Thyroid gland (tissue), 4 donors: ENCODE measurements around the gene RYR2. TPM values are rescaled to one million over a fixed set of nuclear protein-coding genes. Genes with fewer than 3 reads are reported as not detected.

ENCODE experiments used
- DNase-seq, 2 donors: peaks; one replicate each; pipeline ENCODE4 v3.0.0-alpha.2; 2019
- H3K27ac ChIP-seq, 3 donors: fragments of 200-600 bp; sonication (generic); 1 replicate in 2 of 3; 2 replicates in 1 of 3; pipeline ENCODE4 v1.5.1; 2016 to 2019; ENCODE audit warnings: mild to moderate bottlenecking in 1 of 3, moderate library complexity in 1 of 3
- H3K27me3 ChIP-seq: fragments of 200-600 bp; sonication (generic); one replicate; pipeline ENCODE4 v1.5.1; 2019
- H3K36me3 ChIP-seq, 2 donors: fragments of 200-600 bp; sonication (generic); one replicate each; pipeline ENCODE4 v1.5.1; 2016 to 2019
- H3K4me1 ChIP-seq, 2 donors: fragments of 200-600 bp; sonication (generic); one replicate each; pipeline ENCODE4 v1.5.1; 2017 to 2019
- H3K4me3 ChIP-seq, 3 donors: fragments of 200-600 bp; sonication (generic); replicated peaks in 1 of 3; 1 replicate in 2 of 3; 2 replicates in 1 of 3; pipeline ENCODE4 v1.5.1; 2016; ENCODE audit warnings: mild to moderate bottlenecking in 1 of 3
- H3K9me3 ChIP-seq: fragments of 200-600 bp; sonication (generic); one replicate; pipeline ENCODE4 v1.5.1; 2017
- CTCF ChIP-seq, 6 experiments: fragments of 200-600 bp in 3 of 6; fragments of 450-650 bp in 3 of 6; sonication (generic) in 3 of 6; IDR thresholded peaks; one replicate each; pipeline ENCODE4 v1.5.1; 2016 to 2019; ENCODE audit warnings: antibody characterized with exemption in 6 of 6, mild to moderate bottlenecking in 2 of 6, inconsistent platforms in 1 of 6, moderate library complexity in 1 of 6
- POLR2A ChIP-seq, 2 donors: fragments of 450-650 bp; IDR thresholded peaks; one replicate each; pipeline ENCODE4 v1.6.1; 2017; ENCODE audit warnings: antibody characterized with exemption in 2 of 2, mild to moderate bottlenecking in 2 of 2, moderate library complexity in 1 of 2
- WGBS, 2 donors: methylation state at CpG; one replicate each; pipeline ENCODE4 v1.1.5; 2017; 5-methylcytosine and 5-hydroxymethylcytosine counted together
- intact Hi-C: fragments of 100-400 bp; cut with DNase I; formaldehyde crosslinking; loops from one replicate; pipeline ENCODE4 v1.15.1; 2023
- total RNA-seq, 4 donors: library from RNA; depleted of rRNA; stranded (reverse); fragments of >200 nt; gene quantifications; one replicate each; pipeline ENCODE4 v1.2.3, GENCODE V29; 2016

RYR2 gene
- total RNA-seq, 4 donors from 2014 or later: 6.6 to 31.8 (median 28.2) TPM

GRCh38 chr1:237671262-237671661 is 629.3 kb downstream of the RYR2 start:
- no peaks in the 10 kb centered on the region for H3K27me3 ChIP-seq
- no peak overlapping the region for H3K27ac ChIP-seq
- DNase-seq: no peak
- TF ChIP-seq POLR2A (IDR thresholded peaks at IDR 0.05) (no peak), CTCF (IDR thresholded peaks at IDR 0.05) (no peak)
- H3K36me3 ChIP-seq: no peaks in the 10 kb centered on the region
- H3K9me3 ChIP-seq: no peaks in the 10 kb centered on the region
- intact Hi-C loops: no loop called here
- 82 to 86% methylated on average over 4 of the region's 4 CpGs for WGBS, 2 donors
- no peak overlapping the region for H3K4me3 ChIP-seq
- H3K4me1 ChIP-seq: no peaks in the 10 kb centered on the region

DNA sequence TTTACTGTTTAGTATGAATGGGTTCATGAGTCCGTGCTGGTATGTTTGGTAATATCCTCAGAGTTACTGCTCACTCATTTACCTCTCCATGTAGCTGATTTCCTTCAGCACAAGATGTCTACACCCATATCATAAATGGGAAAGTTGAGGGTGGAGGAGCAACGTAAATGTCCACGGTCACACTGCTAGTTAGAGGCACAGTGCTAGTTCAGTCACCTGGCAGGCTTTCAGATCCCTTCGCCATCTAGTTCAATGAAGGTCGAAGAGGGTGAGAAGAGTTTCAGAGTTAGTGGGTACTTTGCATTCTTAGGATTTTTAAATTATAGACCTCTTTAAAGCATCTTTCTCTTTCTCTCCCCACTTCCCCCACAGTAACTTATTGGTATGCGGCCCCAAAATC is 630.0 kb downstream of the RYR2 start:
- Histone ChIP-seq H3K36me3 (no peaks in the 10 kb centered on the region), H3K4me1 (no peaks in the 10 kb centered on the region), H3K9me3 (no peaks in the 10 kb centered on the region), H3K4me3 (no peak overlapping the region), H3K27me3 (no peaks in the 10 kb centered on the region), H3K27ac (no peak overlapping the region)
- intact Hi-C loops: no loop called here
- no peak for DNase-seq
- WGBS, 2 donors: 80 to 90% methylated on average over 6 of the region's 6 CpGs
- TF ChIP-seq CTCF (IDR thresholded peaks at IDR 0.05) (no peak), POLR2A (IDR thresholded peaks at IDR 0.05) (no peak)

- intact Hi-C loops: no loop called here
- 43 to 60% methylated on average over 2 of the region's 2 CpGs for WGBS, 2 donors
- no peak overlapping the region for H3K27ac ChIP-seq
Observed at GRCh38 chr1:237672748-237673147, 630.8 kb downstream of the RYR2 start.

GRCh38 chr1:237673631-237674030 is 631.6 kb downstream of the RYR2 start:
- no peak for DNase-seq
- Histone ChIP-seq H3K9me3 (no peaks in the 10 kb centered on the region), H3K4me3 (no peak overlapping the region), H3K27ac (no peak overlapping the region), H3K36me3 (no peaks in the 10 kb centered on the region), H3K27me3 (no peaks in the 10 kb centered on the region), H3K4me1 (no peaks in the 10 kb centered on the region)
- TF ChIP-seq POLR2A (IDR thresholded peaks at IDR 0.05): no peak
- TF ChIP-seq CTCF (IDR thresholded peaks at IDR 0.05): no peak
- 90% methylated on average over 3 of the region's 3 CpGs for WGBS, 2 donors
- intact Hi-C loops: no loop called here

More at GRCh38 chr1:237672748-237673147, 630.8 kb downstream of the RYR2 start:
- peak in 1 of 2 donors; percentile 13 for DNase-seq
- Histone ChIP-seq H3K9me3 (no peaks in the 10 kb centered on the region), H3K27me3 (no peaks in the 10 kb centered on the region), H3K4me1 (no peaks in the 10 kb centered on the region), H3K4me3 (no peak overlapping the region), H3K36me3 (no peaks in the 10 kb centered on the region)
- peak in 3 of 6 experiments; percentile 31 to 45 (median 41) for TF ChIP-seq CTCF (IDR thresholded peaks at IDR 0.05)
- TF ChIP-seq POLR2A (IDR thresholded peaks at IDR 0.05): no peak

DNA sequence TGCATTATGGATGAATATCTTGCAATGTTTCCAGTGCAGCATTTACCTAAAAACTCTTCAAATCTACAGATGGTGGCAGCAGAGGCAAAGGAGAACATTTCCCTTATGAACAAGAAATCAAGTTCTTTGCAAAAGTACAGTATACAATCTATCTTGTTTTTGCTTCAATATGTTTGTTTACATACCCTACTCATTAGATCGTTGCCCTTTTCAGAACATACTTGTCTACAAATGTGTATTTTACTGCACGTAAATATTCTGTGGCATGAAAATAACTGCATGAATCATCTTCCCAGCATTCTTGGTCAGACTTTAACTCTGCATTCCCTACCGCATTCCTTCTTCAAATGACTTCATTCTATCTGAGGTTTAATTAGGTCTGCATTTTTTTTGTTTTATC is 636.0 kb downstream of the RYR2 start:
- Histone ChIP-seq H3K4me1 (no peaks in the 10 kb centered on the region), H3K9me3 (no peaks in the 10 kb centered on the region), H3K36me3 (no peaks in the 10 kb centered on the region), H3K4me3 (no peak overlapping the region), H3K27me3 (no peaks in the 10 kb centered on the region), H3K27ac (no peak overlapping the region)
- no peak for DNase-seq
- WGBS, 2 donors: 46 to 48% methylated on average over 3 of the region's 3 CpGs
- intact Hi-C loops: no loop called here
- TF ChIP-seq CTCF (IDR thresholded peaks at IDR 0.05) (peak in 4 of 6 experiments; percentile 45 to 75 (median 61)), POLR2A (IDR thresholded peaks at IDR 0.05) (no peak)
